GM19035 (cell line): ENCODE results near the gene SLC6A19.
"Not testable (repeated sequence)": the region's sequence is repeated elsewhere in the genome, so short reads cannot be mapped to it uniquely, and the experiment has no call there.

Experiments used
- ATAC-seq: cut with Tn5 transposase; IDR thresholded peaks from one replicate; pipeline ENCODE4 v1.9.1; 2021; ENCODE audit not compliant: unreplicated experiment

SLC6A19 gene

GRCh38 chr5:1261643-1262042 lies 60.2 kb downstream of the SLC6A19 start:
- ATAC-seq: no peak

GRCh38 chr5:1262381-1262780 lies 61.0 kb downstream of the SLC6A19 start:
- no peak for ATAC-seq

GRCh38 chr5:1264211-1264610 lies 62.8 kb downstream of the SLC6A19 start:
- ATAC-seq: no peak

GRCh38 chr5:1265026-1265425 lies 63.6 kb downstream of the SLC6A19 start:
- no peak for ATAC-seq

- no peak for ATAC-seq
Observed at GRCh38 chr5:1265461-1266455, 64.4 kb downstream of the SLC6A19 start.

- ATAC-seq: no peak
Observed at GRCh38 chr5:1266791-1267190, 65.4 kb downstream of the SLC6A19 start.

GRCh38 chr5:1267464-1267863 lies 66.1 kb downstream of the SLC6A19 start:
- not testable (repeated sequence) for ATAC-seq

- no peak for ATAC-seq
Observed at GRCh38 chr5:1268056-1268455, 66.7 kb downstream of the SLC6A19 start.

GRCh38 chr5:1268666-1269065 lies 67.3 kb downstream of the SLC6A19 start:
- ATAC-seq: no peak

GRCh38 chr5:1270426-1270825 lies 69.0 kb downstream of the SLC6A19 start:
- no peak for ATAC-seq

GRCh38 chr5:1270933-1271914 lies 69.8 kb downstream of the SLC6A19 start:
- ATAC-seq: no peak

GRCh38 chr5:1272201-1272600 lies 70.8 kb downstream of the SLC6A19 start:
- ATAC-seq: no peak

GRCh38 chr5:1273745-1274144 lies 72.3 kb downstream of the SLC6A19 start:
- ATAC-seq: no peak

- ATAC-seq: no peak
Observed at GRCh38 chr5:1274471-1274870, 73.1 kb downstream of the SLC6A19 start.
